Neural cell (in vitro differentiated cells): ENCODE data around the gene WFS1. TPM values are rescaled to one million over a fixed set of nuclear protein-coding genes. Genes with fewer than 3 reads are reported as not detected.

Experiments
- H2AFZ ChIP-seq: fragments of 200-600, 300-800 bp; sonication (generic), shearing (Covaris generic); 2 replicates; pipeline ENCODE4 v1.6.0; 2014; ENCODE audit warnings: low read depth, mild to moderate bottlenecking, antibody characterized with exemption, low read length, moderate library complexity
- H3F3A ChIP-seq: fragments of 200-600 bp; shearing (Covaris generic); 2 replicates; pipeline ENCODE4 v1.6.1; 2016; ENCODE audit warnings: mild to moderate bottlenecking, moderate library complexity, mixed read lengths, antibody characterized with exemption, low read length; ENCODE audit not compliant: insufficient read depth, poor library complexity, severe bottlenecking
- H3K27ac ChIP-seq: fragments of 200-600, 300-800 bp; sonication (generic), shearing (Covaris generic); 2 replicates; pipeline ENCODE4 v1.5.1; 2014; ENCODE audit warnings: mild to moderate bottlenecking, low read length, moderate library complexity
- H3K27me3 ChIP-seq: fragments of 300-800, 200-600 bp; sonication (generic), shearing (Covaris generic); 2 replicates; pipeline ENCODE4 v1.6.0; 2014; ENCODE audit warnings: mild to moderate bottlenecking, low read depth, low read length, moderate library complexity; ENCODE audit not compliant: insufficient read depth
- H3K36me3 ChIP-seq: fragments of 300-800, 200-600 bp; sonication (generic), shearing (Covaris generic); 2 replicates; pipeline ENCODE4 v1.5.1; 2014; ENCODE audit warnings: mild to moderate bottlenecking, antibody characterized with exemption, low read length, moderate library complexity; ENCODE audit not compliant: insufficient read depth
- H3K4me2 ChIP-seq: fragments of 300-800, 200-600 bp; sonication (generic), shearing (Covaris generic); 2 replicates; pipeline ENCODE4 v1.6.0; 2014; ENCODE audit warnings: mild to moderate bottlenecking, low read length
- H3K4me3 ChIP-seq: fragments of 300-800, 200-600 bp; sonication (generic), shearing (Covaris generic); 2 replicates; pipeline ENCODE4 v1.5.1; 2014; ENCODE audit warnings: mild to moderate bottlenecking, low read length, moderate library complexity
- H3K79me2 ChIP-seq: fragments of 200-600 bp; shearing (Covaris generic); replicated peaks from 2 replicates; pipeline ENCODE4 v1.6.0; 2014; ENCODE audit warnings: mild to moderate bottlenecking, low read length, moderate library complexity; ENCODE audit not compliant: insufficient read depth
- H3K9ac ChIP-seq: fragments of 300-800, 200-600 bp; sonication (generic), shearing (Covaris generic); 2 replicates; pipeline ENCODE4 v1.6.1; 2016; ENCODE audit warnings: mild to moderate bottlenecking, low read length, mixed read lengths
- H3K9me2 ChIP-seq: fragments of 200-600 bp; shearing (Covaris generic); 2 replicates; pipeline ENCODE4 v1.6.1; 2016; ENCODE audit warnings: mild to moderate bottlenecking, low read length, mixed read lengths; ENCODE audit not compliant: insufficient read depth
- H3K9me3 ChIP-seq: fragments of 200-600, 300-800 bp; sonication (generic), shearing (Covaris generic); 2 replicates; pipeline ENCODE4 v1.6.1; 2016; ENCODE audit warnings: mild to moderate bottlenecking, mixed run types, low read length, moderate library complexity, mixed read lengths
- H4K20me1 ChIP-seq: fragments of 200-600 bp; shearing (Covaris generic); 2 replicates; pipeline ENCODE4 v1.6.1; 2016; ENCODE audit warnings: mild to moderate bottlenecking, mixed run types; ENCODE audit not compliant: insufficient read depth
- EP300 ChIP-seq: fragments of 450-650 bp; conservative IDR thresholded peaks from 2 replicates; pipeline ENCODE4 v1.6.1; 2014; ENCODE audit warnings: antibody characterized with exemption, mild to moderate bottlenecking, moderate library complexity; ENCODE audit not compliant: poor library complexity, severe bottlenecking
- EZH2 ChIP-seq: fragments of 200-600, 300-800 bp; shearing (Covaris generic), sonication (generic); IDR thresholded peaks from 2 replicates; pipeline ENCODE4 v1.6.1; 2014; ENCODE audit warnings: antibody characterized with exemption, low read length, borderline replicate concordance, mild to moderate bottlenecking; ENCODE audit not compliant: insufficient read depth, poor library complexity, severe bottlenecking
- MXI1 ChIP-seq: fragments of 450-650 bp; conservative IDR thresholded peaks from 2 replicates; pipeline ENCODE4 v1.6.1; 2014; ENCODE audit warnings: antibody characterized with exemption, mild to moderate bottlenecking; ENCODE audit not compliant: poor library complexity, severe bottlenecking
- POLR2AphosphoS5 ChIP-seq: IDR thresholded peaks from 2 replicates; pipeline ENCODE4 v1.6.1; 2012
- RAD21 ChIP-seq: fragments of 450-650 bp; conservative IDR thresholded peaks from 2 replicates; pipeline ENCODE4 v1.6.1; 2014; ENCODE audit warnings: antibody characterized with exemption, mild to moderate bottlenecking, moderate library complexity
- SMC3 ChIP-seq: fragments of 450-650 bp; conservative IDR thresholded peaks from 2 replicates; pipeline ENCODE4 v1.6.1; 2014; ENCODE audit warnings: antibody characterized with exemption, mild to moderate bottlenecking, moderate library complexity; ENCODE audit not compliant: poor library complexity
- TAF1 ChIP-seq: IDR thresholded peaks from 2 replicates; pipeline ENCODE4 v1.6.1; 2012; ENCODE audit warnings: low read depth
- polyA plus RNA-seq: library from polyadenylated mRNA; depleted of rRNA; stranded (reverse); fragments of >200 nt; gene quantifications from 2 replicates; pipeline ENCODE4 v1.2.3, GENCODE V29; 2014
- TF ChIP-seq, protein P1 (sequence below): fragments of 450-650 bp; IDR thresholded peaks from 2 replicates; pipeline ENCODE4 v1.5.1; 2014; ENCODE audit warnings: antibody characterized with exemption, mild to moderate bottlenecking, moderate library complexity; ENCODE audit not compliant: poor library complexity, severe bottlenecking
- TF ChIP-seq, protein P2 (sequence below): IDR thresholded peaks from 2 replicates; pipeline ENCODE4 v1.6.1; 2012; ENCODE audit warnings: borderline replicate concordance

WFS1 gene
- polyA plus RNA-seq, 1 donor from 2014 or later, result 4.5 TPM

DNA sequence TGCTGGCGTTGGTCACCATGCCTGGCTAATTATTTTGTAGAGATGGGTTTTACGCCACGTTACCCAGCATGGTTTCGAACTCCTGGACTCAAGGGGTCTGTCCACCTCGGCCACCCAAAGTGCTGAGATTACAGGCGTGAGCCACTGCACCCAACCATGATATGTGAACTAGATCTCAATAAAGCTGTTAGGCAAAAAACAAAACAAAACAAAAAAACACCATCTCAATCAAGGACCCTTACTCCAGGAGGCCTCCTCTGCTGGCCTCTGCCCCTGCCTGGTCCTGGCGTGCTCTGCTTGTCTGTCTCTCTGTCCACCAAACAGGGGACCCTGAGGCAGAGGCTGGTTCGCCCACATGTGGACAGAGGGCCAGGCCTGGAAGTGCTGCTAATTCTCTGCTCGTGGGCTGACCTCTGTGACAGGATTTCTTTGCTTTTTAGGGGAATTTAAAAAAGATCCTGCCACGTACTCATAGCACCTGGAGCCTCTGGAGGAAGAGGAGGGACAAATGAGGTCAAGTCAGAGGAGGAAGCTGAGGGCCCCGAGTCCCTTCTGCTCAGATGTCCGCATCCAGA, 32.7 kb upstream of the WFS1 start:
- TF ChIP-seq, protein P1, sequence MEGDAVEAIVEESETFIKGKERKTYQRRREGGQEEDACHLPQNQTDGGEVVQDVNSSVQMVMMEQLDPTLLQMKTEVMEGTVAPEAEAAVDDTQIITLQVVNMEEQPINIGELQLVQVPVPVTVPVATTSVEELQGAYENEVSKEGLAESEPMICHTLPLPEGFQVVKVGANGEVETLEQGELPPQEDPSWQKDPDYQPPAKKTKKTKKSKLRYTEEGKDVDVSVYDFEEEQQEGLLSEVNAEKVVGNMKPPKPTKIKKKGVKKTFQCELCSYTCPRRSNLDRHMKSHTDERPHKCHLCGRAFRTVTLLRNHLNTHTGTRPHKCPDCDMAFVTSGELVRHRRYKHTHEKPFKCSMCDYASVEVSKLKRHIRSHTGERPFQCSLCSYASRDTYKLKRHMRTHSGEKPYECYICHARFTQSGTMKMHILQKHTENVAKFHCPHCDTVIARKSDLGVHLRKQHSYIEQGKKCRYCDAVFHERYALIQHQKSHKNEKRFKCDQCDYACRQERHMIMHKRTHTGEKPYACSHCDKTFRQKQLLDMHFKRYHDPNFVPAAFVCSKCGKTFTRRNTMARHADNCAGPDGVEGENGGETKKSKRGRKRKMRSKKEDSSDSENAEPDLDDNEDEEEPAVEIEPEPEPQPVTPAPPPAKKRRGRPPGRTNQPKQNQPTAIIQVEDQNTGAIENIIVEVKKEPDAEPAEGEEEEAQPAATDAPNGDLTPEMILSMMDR, result no peak
- TF ChIP-seq, protein P2, sequence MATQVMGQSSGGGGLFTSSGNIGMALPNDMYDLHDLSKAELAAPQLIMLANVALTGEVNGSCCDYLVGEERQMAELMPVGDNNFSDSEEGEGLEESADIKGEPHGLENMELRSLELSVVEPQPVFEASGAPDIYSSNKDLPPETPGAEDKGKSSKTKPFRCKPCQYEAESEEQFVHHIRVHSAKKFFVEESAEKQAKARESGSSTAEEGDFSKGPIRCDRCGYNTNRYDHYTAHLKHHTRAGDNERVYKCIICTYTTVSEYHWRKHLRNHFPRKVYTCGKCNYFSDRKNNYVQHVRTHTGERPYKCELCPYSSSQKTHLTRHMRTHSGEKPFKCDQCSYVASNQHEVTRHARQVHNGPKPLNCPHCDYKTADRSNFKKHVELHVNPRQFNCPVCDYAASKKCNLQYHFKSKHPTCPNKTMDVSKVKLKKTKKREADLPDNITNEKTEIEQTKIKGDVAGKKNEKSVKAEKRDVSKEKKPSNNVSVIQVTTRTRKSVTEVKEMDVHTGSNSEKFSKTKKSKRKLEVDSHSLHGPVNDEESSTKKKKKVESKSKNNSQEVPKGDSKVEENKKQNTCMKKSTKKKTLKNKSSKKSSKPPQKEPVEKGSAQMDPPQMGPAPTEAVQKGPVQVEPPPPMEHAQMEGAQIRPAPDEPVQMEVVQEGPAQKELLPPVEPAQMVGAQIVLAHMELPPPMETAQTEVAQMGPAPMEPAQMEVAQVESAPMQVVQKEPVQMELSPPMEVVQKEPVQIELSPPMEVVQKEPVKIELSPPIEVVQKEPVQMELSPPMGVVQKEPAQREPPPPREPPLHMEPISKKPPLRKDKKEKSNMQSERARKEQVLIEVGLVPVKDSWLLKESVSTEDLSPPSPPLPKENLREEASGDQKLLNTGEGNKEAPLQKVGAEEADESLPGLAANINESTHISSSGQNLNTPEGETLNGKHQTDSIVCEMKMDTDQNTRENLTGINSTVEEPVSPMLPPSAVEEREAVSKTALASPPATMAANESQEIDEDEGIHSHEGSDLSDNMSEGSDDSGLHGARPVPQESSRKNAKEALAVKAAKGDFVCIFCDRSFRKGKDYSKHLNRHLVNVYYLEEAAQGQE, result no peak
- TF ChIP-seq RAD21, result no peak
- no peak for TF ChIP-seq MXI1
- no peak for TF ChIP-seq EP300
- no peak for TF ChIP-seq EZH2
- TF ChIP-seq TAF1, result no peak
- TF ChIP-seq POLR2AphosphoS5, result no peak
- TF ChIP-seq SMC3, result no peak
- H2AFZ ChIP-seq, result no peak overlapping the region

DNA sequence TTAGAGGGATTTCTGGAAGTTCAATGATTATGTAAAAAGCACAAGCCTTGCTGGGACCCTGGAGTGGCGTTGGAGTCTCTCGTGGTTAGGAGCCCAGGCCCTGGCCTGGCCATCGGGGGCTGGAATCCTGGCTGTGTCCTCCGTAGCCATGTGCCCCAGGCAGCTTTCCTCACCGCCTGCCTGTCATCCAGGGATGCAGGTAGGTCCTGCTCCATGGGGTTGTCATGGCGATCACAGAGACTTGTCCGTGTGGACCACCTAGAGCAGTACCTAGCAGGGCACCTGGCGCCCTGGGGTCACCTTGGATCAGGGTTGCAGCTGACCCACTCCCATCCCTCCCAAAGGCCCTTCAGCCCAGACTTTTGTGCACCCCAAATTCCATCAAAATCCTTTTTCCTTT, 30.2 kb upstream of the WFS1 start:
- no peak overlapping the region for H3K27ac ChIP-seq
- no peak overlapping the region for H3K4me3 ChIP-seq
- H3K27me3 ChIP-seq, result no peaks in the 10 kb centered on the region
- no peaks in the 10 kb centered on the region for H3K79me2 ChIP-seq
- no peak overlapping the region for H3K9ac ChIP-seq
- H3K4me2 ChIP-seq, result no peak overlapping the region
- no peak overlapping the region for H2AFZ ChIP-seq
- no peaks in the 10 kb centered on the region for H3K9me2 ChIP-seq
- H3K36me3 ChIP-seq, result no peaks in the 10 kb centered on the region
- no peak for TF ChIP-seq POLR2AphosphoS5
- no peak for TF ChIP-seq SMC3
- TF ChIP-seq MXI1, result no peak
- TF ChIP-seq, protein P2, result no peak
- TF ChIP-seq, protein P1, result no peak
- TF ChIP-seq RAD21, result no peak
- TF ChIP-seq EZH2, result no peak
- no peak for TF ChIP-seq EP300
- TF ChIP-seq TAF1, result no peak
- no peaks in the 10 kb centered on the region for H3F3A ChIP-seq
- H3K9me3 ChIP-seq, result no peaks in the 10 kb centered on the region
- H4K20me1 ChIP-seq, result no peaks in the 10 kb centered on the region

More for the DNA sequence above, 32.7 kb upstream of the WFS1 start:
- Histone ChIP-seq H3K9me2 (no peaks in the 10 kb centered on the region), H3K4me2 (no peak overlapping the region), H3K4me3 (no peak overlapping the region), H3K36me3 (no peaks in the 10 kb centered on the region), H3K9me3 (no peaks in the 10 kb centered on the region), H4K20me1 (no peaks in the 10 kb centered on the region), H3K9ac (no peak overlapping the region), H3K27ac (no peak overlapping the region), H3F3A (no peaks in the 10 kb centered on the region), H3K79me2 (no peaks in the 10 kb centered on the region), H3K27me3 (no peaks in the 10 kb centered on the region)
